Choroid plexus epithelial cell (primary cell): Measurements from ENCODE around the gene CPD.

Experiments used
- DNase-seq: peaks from one replicate; pipeline ENCODE4 v3.0.0-alpha.2; 2010; ENCODE audit warnings: low read depth
- H3K4me3 ChIP-seq: 2 replicates; pipeline ENCODE4 v1.5.1; 2011; ENCODE audit warnings: low read depth, mild to moderate bottlenecking, control low read depth, low read length, moderate library complexity
- TF ChIP-seq, protein P1 (sequence below): conservative IDR thresholded peaks from 2 replicates; pipeline ENCODE4 v1.5.1; 2011; ENCODE audit warnings: low read depth, mild to moderate bottlenecking, control low read depth, inconsistent platforms, low read length, moderate library complexity

CPD gene

DNA sequence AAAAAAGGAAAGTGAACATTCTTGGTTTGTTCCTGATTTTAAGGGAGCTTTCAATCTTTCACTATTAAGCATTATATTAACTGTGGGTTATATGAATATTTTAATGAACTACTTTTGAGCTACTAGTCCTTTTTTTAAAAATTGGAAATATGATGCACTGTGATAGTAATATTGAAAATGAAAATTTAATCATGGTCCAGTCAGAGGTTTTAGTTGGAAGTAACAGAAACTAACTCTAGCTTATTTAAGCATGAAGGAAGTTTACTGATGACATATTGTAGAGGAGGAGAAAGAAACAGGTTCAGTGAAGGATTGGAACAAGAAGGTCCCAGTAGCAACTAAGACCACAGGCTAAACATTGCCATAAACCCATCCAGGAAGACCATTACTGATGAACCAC is 24.0 kb upstream of the CPD start:
- H3K4me3 ChIP-seq: no peak overlapping the region
- TF ChIP-seq, protein P1, sequence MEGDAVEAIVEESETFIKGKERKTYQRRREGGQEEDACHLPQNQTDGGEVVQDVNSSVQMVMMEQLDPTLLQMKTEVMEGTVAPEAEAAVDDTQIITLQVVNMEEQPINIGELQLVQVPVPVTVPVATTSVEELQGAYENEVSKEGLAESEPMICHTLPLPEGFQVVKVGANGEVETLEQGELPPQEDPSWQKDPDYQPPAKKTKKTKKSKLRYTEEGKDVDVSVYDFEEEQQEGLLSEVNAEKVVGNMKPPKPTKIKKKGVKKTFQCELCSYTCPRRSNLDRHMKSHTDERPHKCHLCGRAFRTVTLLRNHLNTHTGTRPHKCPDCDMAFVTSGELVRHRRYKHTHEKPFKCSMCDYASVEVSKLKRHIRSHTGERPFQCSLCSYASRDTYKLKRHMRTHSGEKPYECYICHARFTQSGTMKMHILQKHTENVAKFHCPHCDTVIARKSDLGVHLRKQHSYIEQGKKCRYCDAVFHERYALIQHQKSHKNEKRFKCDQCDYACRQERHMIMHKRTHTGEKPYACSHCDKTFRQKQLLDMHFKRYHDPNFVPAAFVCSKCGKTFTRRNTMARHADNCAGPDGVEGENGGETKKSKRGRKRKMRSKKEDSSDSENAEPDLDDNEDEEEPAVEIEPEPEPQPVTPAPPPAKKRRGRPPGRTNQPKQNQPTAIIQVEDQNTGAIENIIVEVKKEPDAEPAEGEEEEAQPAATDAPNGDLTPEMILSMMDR: no peak
- no peak for DNase-seq

DNA sequence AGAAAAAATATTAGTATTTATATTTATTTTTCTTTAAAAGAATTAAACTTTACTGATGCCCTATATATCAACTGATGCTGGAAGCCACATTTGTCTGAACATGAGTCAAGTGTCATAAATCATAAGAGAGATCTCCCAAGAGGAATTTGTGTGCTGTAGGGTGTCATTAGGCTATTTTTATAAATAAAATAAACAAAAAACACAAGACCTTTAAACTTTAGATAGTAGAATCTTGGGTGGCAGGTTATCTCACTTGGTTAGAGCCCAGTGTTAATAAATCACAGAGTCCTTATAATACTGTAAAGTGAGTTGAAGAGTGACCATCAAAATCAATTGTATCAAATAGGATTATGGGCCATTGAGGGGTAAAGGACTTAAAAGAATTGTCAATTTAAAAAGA is 21.3 kb upstream of the CPD start:
- no peak overlapping the region for H3K4me3 ChIP-seq
- TF ChIP-seq, protein P1: no peak
- DNase-seq: no peak

DNA sequence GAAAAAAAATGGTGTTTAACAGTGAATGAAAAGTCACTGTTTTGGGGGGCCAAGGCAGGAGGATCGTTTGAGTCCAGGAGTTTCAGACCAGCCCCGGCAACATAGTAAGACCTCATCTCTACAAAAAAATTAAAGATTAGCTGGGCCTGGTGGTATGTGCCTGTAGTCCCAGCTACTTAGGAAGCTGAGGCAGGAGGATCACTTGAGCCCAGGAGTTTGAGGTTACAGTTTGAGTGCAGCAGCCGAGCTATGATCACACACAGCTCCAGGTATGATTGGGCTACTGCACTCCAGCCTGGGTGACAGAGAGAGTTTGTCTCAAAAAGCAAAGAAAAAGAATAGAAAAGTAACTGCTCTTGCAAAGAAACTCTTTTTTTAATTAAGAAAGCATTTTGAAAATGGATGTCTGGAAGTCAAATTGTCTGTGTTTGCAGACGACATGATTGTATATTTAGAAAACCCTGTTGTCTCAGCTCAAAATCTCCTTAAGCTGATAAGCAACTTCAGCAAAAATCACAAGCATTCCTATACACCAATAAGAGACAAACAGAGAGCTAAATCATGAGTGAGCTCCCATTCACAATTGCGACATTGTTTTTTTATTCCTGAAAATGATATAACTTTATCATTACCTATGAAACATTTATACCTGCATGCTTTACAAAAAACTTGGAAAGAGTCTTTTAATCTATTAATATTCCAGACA is 20.5 kb upstream of the CPD start:
- TF ChIP-seq, protein P1: no peak
- no peak overlapping the region for H3K4me3 ChIP-seq
- no peak for DNase-seq

DNA sequence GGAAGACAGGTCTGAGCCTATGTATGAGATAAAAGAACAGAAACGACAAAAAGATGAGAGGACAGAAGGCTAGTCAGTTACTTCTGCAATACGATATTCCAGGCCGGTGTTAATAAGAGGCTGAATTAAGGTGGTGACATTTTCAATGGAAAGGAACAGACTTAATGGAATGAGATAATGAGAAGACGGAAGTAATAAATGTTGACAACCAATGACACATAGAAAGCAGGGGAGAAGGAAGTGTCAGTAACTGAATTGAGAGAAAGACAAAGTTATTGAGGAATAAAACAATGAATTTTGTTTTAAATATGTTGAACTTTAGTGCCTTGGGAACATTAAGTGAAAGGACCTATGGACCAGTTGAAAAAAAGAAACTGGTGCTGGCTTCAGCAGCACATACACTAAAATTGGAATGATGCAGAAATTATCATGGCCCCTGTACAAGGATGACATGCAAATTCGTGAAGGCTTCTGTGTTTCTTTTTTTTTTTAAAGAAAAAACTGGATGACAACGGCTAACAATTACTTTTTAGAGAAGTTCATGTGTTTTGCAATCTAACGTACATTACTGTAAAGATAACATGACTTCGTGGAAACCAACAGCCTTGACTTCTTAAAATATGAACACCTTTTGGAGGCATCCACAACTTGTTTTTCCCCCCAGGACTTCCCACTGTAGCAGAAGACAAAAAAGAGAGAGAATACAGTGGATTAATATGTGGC is 18.5 kb upstream of the CPD start:
- DNase-seq: no peak
- TF ChIP-seq, protein P1: no peak
- H3K4me3 ChIP-seq: no peak overlapping the region

- DNase-seq: no peak
- no peak overlapping the region for H3K4me3 ChIP-seq
- TF ChIP-seq, protein P1: no peak
These were observed 16.9 kb upstream of the CPD start for GRCh38 chr17:30361766-30362279.

DNA sequence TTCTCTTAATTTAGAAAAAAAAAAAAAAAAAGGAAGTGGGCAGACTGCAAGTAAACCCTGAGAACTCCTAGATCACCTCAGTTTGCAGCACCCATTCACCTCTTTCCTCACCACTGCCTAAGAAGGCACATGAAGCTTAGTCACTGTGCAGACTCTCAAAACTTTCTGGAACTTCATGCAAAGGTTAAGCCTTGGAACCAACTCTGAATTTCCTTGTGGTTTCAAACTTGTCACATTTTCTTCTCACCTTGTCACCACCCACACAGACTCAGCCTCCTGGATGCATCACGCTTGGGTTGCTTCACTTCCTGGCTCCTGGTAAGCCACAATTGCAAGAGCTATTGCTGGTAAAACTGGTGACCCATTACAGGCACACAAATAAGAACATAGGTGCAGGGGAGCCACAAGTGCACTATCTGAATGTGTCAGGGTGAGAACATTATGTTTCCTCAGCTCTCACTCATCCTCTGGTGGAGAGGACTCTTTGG is 15.0 kb upstream of the CPD start:
- TF ChIP-seq, protein P1: no peak
- DNase-seq: peak; percentile 89
- H3K4me3 ChIP-seq: no peak overlapping the region
